K562 treated with DMSO at 1 percent for 48 hours (cell line): Measurements from ENCODE around the gene NFAT5. TPM values are rescaled to one million over a fixed set of nuclear protein-coding genes. Genes with fewer than 3 reads are reported as not detected.

Experiments used
- total RNA-seq: library from RNA; unstranded; fragments of 300-600 nt; gene quantifications from 2 replicates; pipeline ENCODE4 v1.2.3, GENCODE V29; 2022; ENCODE audit warnings: low replicate concordance; ENCODE audit errors: extremely low read depth

The NFAT5 gene, protein sequence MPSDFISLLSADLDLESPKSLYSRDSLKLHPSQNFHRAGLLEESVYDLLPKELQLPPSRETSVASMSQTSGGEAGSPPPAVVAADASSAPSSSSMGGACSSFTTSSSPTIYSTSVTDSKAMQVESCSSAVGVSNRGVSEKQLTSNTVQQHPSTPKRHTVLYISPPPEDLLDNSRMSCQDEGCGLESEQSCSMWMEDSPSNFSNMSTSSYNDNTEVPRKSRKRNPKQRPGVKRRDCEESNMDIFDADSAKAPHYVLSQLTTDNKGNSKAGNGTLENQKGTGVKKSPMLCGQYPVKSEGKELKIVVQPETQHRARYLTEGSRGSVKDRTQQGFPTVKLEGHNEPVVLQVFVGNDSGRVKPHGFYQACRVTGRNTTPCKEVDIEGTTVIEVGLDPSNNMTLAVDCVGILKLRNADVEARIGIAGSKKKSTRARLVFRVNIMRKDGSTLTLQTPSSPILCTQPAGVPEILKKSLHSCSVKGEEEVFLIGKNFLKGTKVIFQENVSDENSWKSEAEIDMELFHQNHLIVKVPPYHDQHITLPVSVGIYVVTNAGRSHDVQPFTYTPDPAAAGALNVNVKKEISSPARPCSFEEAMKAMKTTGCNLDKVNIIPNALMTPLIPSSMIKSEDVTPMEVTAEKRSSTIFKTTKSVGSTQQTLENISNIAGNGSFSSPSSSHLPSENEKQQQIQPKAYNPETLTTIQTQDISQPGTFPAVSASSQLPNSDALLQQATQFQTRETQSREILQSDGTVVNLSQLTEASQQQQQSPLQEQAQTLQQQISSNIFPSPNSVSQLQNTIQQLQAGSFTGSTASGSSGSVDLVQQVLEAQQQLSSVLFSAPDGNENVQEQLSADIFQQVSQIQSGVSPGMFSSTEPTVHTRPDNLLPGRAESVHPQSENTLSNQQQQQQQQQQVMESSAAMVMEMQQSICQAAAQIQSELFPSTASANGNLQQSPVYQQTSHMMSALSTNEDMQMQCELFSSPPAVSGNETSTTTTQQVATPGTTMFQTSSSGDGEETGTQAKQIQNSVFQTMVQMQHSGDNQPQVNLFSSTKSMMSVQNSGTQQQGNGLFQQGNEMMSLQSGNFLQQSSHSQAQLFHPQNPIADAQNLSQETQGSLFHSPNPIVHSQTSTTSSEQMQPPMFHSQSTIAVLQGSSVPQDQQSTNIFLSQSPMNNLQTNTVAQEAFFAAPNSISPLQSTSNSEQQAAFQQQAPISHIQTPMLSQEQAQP (N-terminal part only)
- total RNA-seq, result not detected in 2 replicates

DNA sequence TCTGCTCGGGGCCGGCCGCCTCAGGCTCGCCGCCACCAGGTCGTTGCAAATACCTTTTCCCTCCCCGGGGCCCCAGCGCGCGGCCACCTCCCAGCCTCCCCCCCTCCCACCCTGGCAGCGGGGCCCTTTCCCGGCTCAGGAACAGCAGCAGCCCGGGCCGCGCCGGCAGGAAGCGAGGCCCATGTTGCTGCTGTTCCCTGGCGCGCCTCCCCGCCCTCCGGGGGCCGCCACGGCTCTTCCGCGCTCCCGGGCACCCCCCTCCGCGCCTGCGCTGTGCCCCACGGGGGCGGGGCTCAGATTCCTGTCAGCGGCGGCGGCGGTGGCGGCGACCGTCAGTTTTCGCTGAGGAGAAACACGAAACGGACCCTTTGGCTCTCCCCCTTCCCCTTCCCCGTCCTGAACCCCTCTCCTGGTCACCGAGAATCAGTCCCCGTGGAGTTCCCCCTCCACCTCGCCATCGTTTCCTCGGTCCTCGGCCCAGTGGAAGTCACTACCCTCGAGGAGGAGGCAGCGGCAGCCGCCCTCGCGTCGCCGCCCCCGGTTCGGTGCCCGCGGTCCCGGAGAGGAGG is at the start of gene NFAT5:
Gene NFAT5, plus strand, starts transcription at position 296 of the 569 bp plus-strand sequence. CDS start 336 bp downstream, outside the sequence.

DNA sequence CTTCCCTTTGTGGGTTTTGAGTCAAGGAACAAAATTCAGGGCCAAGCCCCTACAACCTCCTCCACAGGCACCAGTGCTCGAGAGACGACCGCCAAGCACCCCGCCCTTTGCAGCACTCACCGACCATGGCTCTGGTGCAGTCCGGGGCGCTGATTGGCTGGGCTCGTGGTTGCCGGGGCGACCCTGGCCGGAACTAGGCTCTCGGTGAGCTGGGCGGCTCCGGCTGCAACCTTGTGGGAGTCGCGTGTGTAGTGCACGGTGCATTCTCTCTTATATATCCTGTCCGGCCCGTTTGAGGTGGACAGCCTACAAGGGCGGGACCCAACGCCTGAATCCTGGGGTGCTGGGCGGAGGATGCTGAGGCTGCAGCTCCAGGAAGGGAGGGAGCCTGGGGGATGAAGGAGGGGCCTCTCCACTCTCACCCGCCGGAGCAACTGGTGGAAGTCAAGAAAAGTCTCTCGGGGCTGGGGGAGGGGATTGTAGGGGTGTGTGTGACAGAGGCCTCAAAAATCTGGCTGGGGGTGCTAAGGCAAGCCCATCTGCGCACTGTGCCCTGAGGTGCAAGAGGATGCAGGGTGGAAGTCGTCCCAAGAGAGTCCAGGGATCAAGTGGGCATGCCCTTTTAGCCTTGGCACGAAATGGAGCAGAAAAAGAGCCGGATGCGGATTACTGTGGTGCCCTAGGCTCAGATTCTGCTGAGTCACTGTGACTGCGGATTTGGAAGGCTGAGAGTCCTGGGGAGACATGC is 160.7 kb downstream of the NFAT5 start, which contains the start of gene NQO1:
Gene NQO1, minus strand, starts transcription at position 248 of the 748 bp plus-strand sequence. Its CDS starts 121 bp downstream, at position 127.

Other genes starting within 250 kb of the NFAT5 start
- not detected in 2 replicates for gene PDF, start 235.4 kb upstream of the NFAT5 start, total RNA-seq
- not detected in 2 replicates for gene COG8, start 226.4 kb upstream of the NFAT5 start, total RNA-seq
- gene NIP7, start 226.2 kb upstream of the NFAT5 start, total RNA-seq, result not detected in 2 replicates
- gene TMED6, start 214.2 kb upstream of the NFAT5 start, total RNA-seq, result not detected in 2 replicates
- gene TERF2, start 180.0 kb upstream of the NFAT5 start, total RNA-seq, result not detected in 2 replicates
- not detected in 2 replicates for gene CYB5B, start 141.3 kb upstream of the NFAT5 start, total RNA-seq
- gene NQO1, start 160.6 kb downstream of the NFAT5 start, total RNA-seq, result not detected in 2 replicates
- gene NOB1, start 189.0 kb downstream of the NFAT5 start, total RNA-seq, result not detected in 2 replicates
- not detected in 2 replicates for gene WWP2, start 196.4 kb downstream of the NFAT5 start, total RNA-seq